GM19468 (cell line): ENCODE data around the gene DCLRE1A.
"Not testable (repeated sequence)": the region's sequence is repeated elsewhere in the genome, so short reads cannot be mapped to it uniquely, and the experiment has no call there.

ENCODE experiments used
- ATAC-seq: cut with Tn5 transposase; IDR thresholded peaks from one replicate; pipeline ENCODE4 v1.9.1; 2021; ENCODE audit warnings: mild to moderate bottlenecking, moderate library complexity, moderate number of reproducible peaks; ENCODE audit not compliant: unreplicated experiment; ENCODE audit errors: extremely low read depth

DCLRE1A gene

GRCh38 chr10:113859261-113859660 is 5.4 kb upstream of the DCLRE1A start:
- ATAC-seq, result peak; percentile 37

DNA sequence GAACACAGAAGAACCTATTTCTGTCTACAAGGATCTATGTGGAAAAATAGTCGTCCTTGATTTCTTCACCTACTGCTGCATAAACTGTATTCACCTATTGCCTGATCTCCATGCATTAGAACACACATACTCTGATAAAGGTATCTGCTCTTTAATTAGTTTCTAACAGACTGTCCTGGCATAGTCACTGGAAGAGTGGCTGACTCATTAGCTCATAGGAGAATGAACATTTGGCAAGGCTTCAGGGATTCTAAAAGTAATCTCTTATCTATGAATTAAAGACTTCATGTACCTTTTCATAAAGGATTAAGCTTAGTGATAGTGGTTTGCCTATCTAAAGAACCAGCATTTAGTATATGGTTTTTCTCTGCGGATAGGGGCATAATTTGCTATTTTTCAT is 4.7 kb upstream of the DCLRE1A start:
- ATAC-seq, result no peak

- no peak for ATAC-seq
Measured at GRCh38 chr10:113857210-113857609, 3.3 kb upstream of the DCLRE1A start.

DNA sequence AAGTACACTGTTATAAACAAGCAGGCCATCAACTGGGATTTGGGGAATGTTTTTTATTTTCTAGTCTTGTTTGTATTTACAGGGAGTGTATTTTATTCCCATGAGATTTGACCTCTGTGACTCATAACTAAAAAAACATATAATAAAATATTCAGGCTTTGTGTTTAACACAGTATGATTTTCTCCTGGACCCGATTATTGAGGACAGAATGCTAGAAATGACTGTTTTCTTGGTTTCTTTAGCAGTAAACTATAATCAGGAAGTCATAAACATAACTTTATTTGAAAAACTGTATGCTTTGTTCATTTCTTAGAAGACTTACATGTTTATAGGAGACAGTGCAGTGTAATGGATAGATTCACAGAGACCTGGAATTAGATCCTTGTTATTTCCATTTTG is 2.7 kb upstream of the DCLRE1A start:
- no peak for ATAC-seq

DNA sequence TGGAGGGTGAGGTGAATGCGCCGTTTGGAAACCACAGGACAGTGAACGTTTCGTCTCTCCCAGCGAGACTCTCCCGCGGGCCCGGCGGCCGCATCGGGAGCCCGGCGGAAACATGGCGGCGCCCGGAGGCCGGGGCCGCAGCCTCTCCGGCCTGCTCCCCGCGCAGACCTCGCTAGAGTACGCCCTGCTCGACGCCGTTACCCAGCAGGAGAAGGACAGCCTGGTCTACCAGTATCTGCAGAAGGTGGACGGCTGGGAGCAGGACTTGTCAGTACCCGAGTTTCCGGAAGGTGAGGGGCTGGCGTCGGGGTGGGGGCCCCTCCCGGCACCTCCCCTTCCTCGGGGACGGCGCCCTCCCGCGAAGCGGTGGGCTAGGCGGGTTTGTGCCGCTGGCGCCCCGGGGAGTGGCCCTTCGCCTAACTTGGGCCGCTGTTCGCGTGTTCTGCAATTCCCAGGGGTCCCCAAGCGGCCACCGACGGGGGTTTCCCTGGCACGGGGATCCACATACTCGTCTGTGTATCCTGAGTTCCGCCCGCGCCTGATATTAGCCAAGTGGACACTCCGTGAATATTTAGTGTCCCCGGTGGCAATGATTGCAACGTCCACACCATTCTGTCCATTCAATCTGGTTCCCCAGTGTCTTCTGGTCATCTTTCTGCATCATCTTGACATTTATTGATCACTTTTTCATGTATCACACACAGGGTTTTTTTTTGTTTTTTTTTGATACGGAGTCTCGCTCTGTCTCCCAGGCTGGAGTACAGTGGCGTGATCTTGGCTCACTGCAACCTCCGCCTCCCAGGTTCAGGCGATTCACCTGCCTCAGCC is 1.1 kb upstream of the DCLRE1A start:
- no peak for ATAC-seq

DNA sequence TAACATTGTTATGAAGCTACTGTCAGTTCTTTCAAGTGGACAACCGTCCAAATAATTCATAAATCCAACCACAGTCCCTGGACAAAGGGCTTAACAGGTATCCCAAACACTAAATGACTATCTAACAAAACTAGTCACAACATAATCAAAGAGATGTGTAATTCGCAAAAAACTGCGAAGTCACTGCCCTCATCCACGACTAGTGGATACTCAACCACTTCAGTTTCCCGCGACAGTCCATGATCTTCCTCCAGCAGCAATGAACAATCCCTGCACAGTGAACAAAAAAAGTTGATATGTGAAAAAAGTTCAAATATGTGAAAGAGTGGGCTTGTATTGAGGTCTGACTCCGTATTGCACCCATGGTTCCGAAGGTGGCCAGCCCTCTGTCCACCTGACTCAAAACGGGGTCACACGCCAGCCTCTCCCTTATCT is 287 bp downstream of the DCLRE1A start:
- ATAC-seq, result no peak

- ATAC-seq, result no peak
Measured at GRCh38 chr10:113849946-113850345, 3.9 kb downstream of the DCLRE1A start.

- ATAC-seq, result no peak
Measured at GRCh38 chr10:113849140-113849803, 4.6 kb downstream of the DCLRE1A start.

DNA sequence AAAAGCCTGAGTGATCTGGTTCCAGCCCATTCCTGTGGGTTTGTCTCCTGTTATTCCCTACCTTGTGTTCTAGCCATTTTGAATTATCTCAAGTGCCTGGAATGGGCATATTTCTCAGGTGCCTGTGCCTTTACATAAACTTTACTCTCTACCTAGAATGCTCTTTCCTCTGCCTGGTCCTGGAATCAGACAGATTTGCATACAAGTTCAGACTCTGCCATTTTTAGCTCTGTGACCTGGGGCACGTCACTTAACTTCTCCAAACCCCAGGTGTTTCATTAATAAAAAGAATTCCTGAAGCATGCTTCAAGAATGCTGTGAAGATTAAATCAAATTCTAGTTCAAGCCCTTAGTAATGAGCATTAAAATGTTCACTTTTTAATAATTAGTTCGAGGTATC is 7.8 kb downstream of the DCLRE1A start:
- ATAC-seq, result no peak

DNA sequence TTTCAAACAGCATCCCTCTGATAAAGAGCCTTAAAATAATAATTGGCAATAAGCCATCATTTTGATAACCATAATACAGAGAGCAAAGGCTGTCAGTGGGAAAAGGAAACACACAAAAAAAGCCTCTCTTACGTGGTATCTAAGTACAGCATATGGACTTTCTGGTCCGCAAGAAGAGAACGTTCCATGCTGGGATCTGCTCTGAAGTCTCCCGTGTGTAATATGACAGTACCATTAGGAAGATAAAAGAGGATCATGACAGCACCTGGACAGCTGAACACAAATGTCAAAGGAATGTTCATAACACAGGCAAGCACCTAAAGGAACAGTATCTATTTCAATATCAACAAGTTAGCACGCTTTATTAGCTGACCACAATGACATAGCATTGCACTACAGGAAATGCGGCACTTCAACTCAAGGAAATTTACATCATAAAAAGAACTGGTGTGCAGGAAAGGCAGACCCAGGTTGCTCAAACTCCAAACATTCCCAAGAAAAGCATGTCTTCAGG is 9.9 kb downstream of the DCLRE1A start:
- ATAC-seq, result no peak

- ATAC-seq, result no peak
Measured at GRCh38 chr10:113842171-113842570, 11.7 kb downstream of the DCLRE1A start.

DNA sequence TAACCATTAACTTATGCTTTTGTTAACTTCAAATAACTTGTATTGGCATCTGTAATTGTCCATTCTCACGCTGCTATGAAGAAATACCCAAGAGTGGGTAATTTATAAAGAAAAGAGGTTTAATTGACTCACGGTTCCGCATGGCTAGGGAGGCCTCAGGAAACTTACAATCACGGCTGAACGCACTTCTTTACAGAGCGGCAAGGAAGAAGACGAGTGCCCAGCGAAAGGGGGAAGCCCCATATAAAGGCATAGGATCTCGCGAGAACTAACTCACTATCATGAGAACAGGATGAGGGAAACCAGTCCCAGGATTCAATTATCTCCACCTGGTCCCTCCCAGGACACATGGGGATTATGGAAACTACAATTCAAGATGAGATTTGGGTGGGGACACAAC is 25.3 kb downstream of the DCLRE1A start:
- not testable (repeated sequence) for ATAC-seq

DNA sequence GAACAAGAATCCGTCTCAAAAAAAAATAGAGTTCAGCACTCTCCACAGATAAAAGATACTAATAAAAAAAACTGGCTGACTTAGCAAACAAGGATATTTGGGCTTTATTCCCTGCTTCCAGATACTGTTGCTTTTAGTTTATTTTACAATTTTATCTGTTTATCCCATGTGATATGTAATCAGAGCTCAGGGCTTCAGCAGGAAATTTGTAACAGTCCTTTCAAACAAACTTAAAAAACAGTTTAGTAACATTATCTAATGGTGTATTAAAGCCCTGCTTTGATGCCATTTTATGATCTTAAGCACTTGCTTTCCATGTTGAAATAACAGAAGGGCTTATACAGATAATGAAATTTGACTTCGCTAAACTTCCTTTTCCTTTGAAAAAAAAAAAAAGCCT is 28.1 kb downstream of the DCLRE1A start:
- ATAC-seq, result no peak

- ATAC-seq, result no peak
Measured at GRCh38 chr10:113823389-113823788, 30.5 kb downstream of the DCLRE1A start.

GRCh38 chr10:113822174-113822573 is 31.7 kb downstream of the DCLRE1A start:
- no peak for ATAC-seq

GRCh38 chr10:113821306-113821705 is 32.6 kb downstream of the DCLRE1A start:
- not testable (repeated sequence) for ATAC-seq

GRCh38 chr10:113820507-113820906 is 33.4 kb downstream of the DCLRE1A start:
- no peak for ATAC-seq

DNA sequence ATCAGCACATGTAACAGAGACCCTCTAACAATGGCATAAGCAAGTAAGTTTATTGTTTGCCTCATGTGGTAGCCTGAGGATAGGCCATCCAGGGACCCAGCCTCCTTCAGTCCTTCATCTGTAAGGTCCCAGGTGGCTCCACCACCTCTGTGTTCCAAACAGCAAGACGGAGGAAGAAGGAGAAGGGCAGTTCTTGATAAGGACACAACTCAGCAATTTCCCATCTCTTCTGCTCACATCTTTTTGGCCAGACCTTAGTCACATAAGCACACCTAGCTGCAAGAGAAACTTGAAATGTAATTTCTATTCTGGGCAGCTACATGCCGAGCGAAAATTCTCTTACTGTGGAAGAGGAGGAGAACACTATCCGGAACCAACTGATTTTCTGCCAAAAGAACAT is 33.9 kb downstream of the DCLRE1A start:
- no peak for ATAC-seq

GRCh38 chr10:113814700-113815099 is 39.2 kb downstream of the DCLRE1A start:
- ATAC-seq, result not testable (repeated sequence)

DNA sequence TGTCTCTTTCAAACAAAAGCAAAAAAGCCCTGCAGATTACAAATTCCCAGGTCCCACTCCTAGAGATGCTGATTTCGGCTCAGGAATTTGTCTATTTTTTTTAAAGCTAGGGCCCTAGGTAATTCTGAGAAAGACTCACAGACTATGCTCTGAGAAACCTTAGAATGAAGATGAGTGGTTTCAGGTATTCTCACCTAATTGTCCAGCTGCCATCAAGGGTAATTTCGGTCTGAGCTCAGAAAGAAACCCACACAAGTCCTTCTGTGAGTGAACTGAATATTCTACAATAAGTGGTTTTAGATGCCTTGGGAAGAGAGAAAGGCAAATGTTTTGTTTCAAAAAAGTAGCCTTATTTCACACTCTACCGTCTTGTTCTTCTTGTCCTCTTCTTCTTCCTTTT is 45.7 kb downstream of the DCLRE1A start:
- ATAC-seq, result no peak

- no peak for ATAC-seq
Measured at GRCh38 chr10:113806503-113806902, 47.4 kb downstream of the DCLRE1A start.
